ENCODE measurements around the gene LRRC59. TPM values are rescaled to one million over a fixed set of nuclear protein-coding genes. Genes with fewer than 3 reads are reported as not detected.

LRRC59 gene
- polyA plus RNA-seq, 3 donors = 56.7 to 67.6 (median 61.0) TPM

DNA sequence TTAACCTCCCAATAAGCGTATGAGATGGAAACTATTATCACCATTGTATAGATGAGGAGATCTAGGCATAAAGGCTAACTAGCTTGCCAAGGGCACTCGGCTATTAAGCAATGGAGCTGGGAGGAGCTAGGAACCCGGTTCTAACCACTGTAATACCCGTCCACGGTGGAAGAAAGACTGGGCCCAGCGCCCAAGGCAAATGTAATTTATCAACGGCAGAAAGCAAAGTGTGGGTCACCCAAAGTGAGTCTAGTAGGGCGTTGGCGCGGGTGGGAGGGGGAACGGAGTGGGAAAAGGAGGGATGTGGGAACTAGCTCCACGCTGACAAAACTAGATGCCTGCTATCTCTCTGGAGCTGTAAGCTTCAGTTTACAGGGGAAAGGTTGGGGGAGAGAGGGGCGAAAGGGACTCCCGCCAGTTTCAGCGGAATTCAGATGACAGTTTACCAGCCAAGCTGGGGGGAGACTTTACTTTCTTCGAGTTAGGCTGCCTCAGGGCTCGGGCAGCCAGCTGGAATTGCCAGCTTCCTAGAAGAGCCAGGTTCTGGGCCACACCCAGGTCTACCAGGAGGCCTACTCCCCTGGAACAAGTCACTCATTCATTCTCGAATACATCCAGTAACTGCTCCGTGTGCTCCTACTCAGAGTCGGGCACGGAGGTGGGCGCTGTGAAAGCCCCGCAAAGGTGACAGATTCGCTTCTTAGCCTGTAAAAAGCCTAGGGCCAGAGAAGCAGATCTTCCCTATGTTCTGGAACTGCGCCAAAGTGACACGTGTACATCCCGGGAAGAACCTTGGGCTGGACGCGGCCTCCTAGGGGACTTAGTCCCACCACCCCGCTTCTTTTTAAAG is 837 bp downstream of the LRRC59 start:
- peak; percentile 21 for DNase-seq

- no peak for DNase-seq
These were observed 2.6 kb downstream of the LRRC59 start for GRCh38 chr17:50394711-50395110.

- DNase-seq = no peak
These were observed 3.6 kb downstream of the LRRC59 start for GRCh38 chr17:50393700-50394099.

DNA sequence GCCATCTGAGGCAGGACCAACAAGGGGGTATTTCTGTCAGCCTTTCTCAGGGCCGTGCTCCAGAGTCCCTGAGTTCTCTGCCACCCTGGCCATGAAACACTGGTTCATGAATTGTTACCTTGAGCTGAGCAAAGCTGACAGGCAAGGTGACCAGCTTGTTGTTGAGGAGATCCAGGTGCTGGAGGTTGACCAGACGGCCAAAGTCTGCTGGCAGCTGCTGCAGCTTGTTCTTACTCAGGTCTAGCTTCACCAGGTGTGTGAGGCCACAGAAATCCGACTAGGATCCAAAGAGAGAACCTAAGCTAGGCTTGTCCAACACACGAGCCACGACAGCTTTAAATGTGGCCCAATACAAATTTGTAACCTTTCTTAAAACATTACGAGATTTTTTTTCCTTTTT is 4.7 kb downstream of the LRRC59 start:
- no peak for DNase-seq

- DNase-seq = no peak
These were observed 7.8 kb downstream of the LRRC59 start for GRCh38 chr17:50389534-50389933.

GRCh38 chr17:50388728-50389127 is 8.6 kb downstream of the LRRC59 start:
- DNase-seq = no peak

GRCh38 chr17:50386510-50386909 is 10.8 kb downstream of the LRRC59 start:
- no peak for DNase-seq

DNA sequence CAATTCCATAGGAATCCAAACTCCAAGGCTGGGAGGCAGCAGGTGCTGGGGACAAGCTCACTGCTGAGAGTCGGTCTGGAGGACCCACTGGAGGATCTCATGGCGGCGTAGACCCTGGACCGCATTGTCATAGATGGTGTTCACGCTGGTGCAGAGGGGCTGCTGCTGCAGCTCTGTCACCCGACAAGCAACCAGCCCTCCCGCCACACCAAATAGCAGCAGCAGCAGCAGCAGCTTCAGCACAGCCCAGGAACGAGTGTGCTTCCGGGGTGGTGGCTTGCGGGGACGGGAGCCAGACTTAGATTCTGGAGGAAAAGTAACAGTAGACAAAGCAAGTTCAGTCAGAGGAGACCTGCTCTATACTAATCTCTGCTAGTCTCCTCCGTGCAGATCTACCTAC is 14.4 kb downstream of the LRRC59 start:
- DNase-seq = no peak

DNA sequence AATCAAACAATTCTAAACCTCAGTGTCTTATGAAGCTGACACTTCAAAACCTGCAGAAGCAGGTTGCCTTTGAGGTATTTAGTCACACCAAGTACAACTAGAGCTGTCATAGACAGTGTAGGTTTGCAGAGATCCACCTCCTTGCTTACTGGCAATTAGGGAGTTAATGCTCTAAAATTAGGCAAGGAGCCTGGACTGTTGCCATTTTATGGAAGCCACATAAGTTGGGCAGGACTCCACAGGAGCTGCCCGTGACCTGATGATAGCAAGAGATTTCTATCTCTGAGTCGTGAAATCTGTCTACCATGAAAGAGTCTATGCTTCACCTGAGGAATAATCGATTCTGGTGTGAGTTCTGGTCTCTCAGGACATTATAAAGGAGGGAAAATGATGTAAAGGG is 15.4 kb downstream of the LRRC59 start:
- DNase-seq = no peak

GRCh38 chr17:50381260-50381815 is 16.0 kb downstream of the LRRC59 start:
- DNase-seq = no peak

DNA sequence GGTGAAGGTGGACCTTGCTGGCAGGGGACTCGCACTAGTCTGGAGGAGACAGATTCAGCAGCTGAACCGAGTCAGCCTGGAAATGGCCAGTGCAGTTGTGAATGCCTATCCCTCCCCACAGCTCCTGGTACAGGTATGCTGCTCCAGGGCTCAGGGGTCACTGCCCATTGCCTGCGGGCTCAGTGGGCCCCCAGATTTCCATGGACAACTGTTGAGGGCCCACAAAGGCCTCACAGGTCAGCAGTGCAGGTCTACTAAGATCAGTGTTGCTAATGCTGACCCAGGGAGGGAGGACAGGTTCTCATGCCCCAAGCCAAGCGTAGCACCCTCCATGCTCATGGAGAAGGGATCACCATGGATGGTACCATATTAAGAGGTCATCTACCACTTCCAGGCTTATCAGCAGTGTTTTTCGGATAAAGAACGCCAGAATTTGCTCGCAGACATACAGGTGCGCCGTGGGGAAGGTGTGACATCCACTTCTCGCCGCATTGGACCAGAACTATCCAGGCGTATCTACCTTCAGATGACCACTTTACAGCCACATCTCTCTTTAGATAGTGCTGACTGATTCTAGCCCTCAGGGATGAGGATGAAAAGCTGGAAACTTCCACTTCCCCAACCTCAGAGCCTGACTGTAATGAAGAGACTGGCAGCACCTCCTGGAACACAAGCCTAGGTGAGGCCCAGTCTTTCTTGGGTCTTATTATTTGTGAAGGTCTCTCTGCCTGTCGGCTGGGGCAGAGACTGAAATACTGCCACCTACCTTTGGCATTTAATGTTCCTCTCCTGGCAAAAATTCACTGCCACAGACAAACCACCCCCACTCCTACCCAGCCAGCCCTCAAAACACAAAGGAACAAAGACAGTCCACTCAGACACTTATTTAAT is 16.7 kb downstream of the LRRC59 start:
- DNase-seq = no peak

DNA sequence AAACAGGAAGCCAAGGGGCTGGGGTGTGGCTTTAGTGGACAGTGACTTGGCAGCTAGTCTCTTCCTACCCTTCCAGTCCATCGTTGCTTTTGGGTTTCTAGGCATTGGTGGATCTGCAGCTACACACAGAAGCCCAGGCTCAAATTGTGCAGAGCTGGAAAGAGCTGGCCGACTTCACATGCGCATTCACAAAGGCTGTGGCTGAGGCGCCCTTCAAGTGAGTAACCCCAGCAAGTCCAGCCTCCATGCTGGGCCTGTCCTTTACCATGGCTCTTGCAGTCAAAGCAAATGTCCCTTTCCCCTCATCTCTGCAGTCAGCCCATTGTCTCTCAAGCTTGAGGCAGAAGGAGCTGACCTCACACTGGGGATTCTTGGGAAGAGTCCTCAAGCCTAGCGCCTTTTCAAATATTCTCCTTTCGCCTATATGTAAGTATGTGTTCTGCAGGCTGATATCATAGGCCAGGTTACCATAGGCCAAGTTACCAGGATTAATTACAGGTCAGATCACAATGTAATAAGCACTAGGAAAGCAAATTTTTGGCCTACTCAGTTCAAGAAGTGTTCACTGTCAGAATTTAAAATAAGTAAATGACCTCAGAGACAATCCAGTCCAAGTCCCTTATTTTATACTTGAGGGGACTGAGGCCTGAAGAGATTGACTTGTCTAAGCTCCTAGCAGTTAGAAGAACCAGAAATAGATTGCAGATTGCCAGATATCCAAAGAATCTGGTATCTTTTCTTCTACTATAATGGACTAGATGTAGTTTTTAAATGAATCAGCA is 17.8 kb downstream of the LRRC59 start:
- no peak for DNase-seq

GRCh38 chr17:50375858-50376538 is 21.3 kb downstream of the LRRC59 start:
- no peak for DNase-seq

DNA sequence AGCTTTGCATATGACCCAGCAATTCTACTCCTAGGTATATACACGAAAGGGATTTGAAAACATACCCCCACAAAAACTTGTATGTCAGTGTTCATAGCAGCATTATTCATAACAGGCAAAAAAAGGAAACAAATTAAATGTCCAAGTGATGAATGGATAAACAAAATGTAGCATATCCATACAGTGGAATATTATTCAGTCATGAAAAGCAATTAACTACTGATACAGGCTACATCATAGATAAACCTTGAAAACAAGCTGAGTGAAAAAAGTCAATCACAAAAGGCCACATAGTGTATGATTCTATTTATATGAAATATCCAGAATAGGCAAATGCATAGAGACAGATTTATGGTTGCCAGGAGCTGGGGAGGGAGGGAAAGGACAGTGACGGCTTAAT is 23.6 kb downstream of the LRRC59 start:
- no peak for DNase-seq

DNA sequence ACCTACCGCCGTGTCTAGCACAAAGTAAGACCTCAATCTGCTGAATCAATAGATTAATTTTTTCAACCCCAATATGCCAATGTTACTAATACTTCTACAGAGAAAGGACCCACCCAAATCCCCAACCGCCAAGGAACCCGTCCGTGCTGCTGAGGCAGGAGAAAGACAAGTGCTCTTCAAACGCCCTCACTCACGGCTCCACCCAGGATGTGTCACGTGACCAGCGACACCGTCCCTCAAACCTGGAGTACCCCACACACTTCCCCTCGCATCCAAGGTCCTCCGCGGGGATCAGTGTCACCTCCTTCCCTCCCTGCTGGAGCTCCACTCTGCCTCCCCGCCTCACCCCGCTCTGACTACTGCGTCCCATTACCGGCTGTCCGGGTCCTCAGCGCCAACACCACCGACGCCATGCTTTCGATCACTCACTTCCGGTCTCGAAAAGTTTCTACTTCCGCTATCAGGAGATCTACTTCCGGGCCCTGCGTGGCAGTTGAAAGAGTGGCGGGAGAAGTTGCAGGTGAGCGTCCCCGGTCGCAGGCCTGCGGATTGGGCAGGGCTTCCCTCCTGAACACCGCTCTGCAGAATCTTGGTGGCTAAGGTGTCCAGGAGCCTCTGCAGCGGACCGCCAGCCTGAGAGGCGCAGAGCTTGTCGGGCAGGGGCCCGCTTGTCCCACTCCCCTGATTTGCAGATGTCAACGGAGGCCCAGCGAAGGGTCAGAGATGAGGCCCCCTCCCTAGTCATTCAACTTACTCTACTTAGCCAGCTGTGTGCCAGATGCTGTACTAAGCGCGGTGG is 24.4 kb downstream of the LRRC59 start, which contains the start of the genes EME1 and MRPL27:
EME1 (plus strand) TSS at position 472 of the 799 bp plus-strand sequence. CDS start 1,980 bp downstream, outside the sequence.
MRPL27 (minus strand) TSS at position 427 of the 799 bp plus-strand sequence; CDS start at position 413, 14 bp downstream.
- DNase-seq = peak; percentile 91

DNA sequence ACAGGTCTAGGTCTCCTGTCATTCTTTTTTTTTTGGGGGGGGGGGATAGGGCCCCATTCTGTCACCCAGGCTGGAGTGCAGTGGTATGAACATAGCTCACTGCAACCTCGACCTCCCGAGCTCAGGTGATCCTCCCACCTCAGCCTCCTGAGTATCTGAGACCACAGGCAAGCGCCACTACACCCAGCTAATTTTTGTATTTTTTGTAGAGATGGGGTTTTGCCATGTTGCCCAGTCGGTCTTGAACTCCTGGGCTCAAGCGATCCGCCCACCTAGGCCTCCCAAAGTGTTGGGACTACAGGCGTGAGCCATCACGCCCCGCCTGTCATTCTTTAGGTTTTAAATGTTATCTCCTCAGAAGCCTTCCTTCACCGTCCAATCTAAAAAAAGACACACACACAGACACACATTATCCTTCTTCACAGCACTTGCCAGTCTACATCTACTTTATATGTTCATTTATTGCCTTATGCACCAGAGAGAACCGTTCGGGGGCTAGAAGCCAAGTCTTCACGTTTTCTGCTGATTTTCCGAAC is 25.0 kb downstream of the LRRC59 start:
- no peak for DNase-seq

DNA sequence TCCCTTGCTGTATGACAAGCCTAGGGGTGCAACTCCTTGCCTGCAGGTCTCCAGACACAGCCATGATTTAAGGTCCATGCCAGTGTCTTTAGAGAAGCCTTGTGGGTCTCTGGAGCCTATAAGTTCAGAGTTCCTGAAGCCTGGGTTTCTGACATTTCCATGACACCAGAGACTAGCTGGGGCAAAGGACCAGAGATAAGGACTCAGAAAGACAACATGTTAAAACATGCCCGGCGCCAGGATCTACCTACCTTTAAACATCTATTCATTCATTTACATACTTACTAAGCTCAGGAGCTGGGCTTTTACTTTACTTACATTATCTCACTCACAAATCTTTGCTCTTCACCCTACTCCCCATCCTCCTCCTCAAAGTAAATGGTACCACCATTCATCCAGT is 25.8 kb downstream of the LRRC59 start:
- no peak for DNase-seq

- DNase-seq = no peak
These were observed 27.3 kb downstream of the LRRC59 start for GRCh38 chr17:50370052-50370451.

DNA sequence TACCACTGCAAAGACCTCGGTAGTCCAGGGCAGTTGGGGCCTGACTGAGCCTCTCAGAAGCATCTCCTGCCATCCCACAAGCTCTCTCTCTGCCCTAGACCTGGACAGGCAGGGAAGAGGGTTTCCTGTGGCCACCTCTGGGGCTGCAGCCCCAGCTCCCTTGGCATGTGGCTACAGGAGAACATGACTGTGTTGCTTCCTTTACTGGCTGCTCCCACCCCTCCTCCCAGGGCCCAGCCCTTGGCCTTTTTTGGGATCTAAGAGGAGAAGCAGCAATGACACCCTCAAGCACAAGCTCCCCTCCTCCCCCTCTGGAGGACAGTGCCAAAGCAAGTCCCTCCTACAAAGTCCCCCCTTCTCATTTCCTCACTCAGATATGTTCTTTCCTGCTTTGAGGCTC is 29.9 kb downstream of the LRRC59 start:
- no peak for DNase-seq
